Activated naive CD4-positive, alpha-beta T cell treated with anti-CD3 and anti-CD28 coated beads, Interleukin-2, amount 10 ng/mL, durations not matched to agents 7 days and 5 days (primary cell): Measurements from ENCODE around the gene NUDCD3.
A peak's percentile ranks its signal among the peaks of the same experiment; 100 is the strongest.

Experiments
- CTCF ChIA-PET: fragments of 350-600 bp; sonication (Branson Sonifier 250); formaldehyde crosslinking; loops from one replicate; lab custom pipeline; 2021; ENCODE audit warnings: antibody characterized with exemption; lab: Charles Lee
- DNase-seq: peaks from one replicate; pipeline ENCODE4 v3.0.0-alpha.2; 2020
- H3K27ac Mint-ChIP-seq: one replicate; pipeline ENCODE4 v1.8.0; 2021; ENCODE audit warnings: mild to moderate bottlenecking, moderate library complexity, mixed read lengths
- H3K27me3 Mint-ChIP-seq: one replicate; pipeline ENCODE4 v1.8.0; 2021; ENCODE audit warnings: mild to moderate bottlenecking, mixed read lengths
- H3K36me3 Mint-ChIP-seq: one replicate; pipeline ENCODE4 v1.8.0; 2021; ENCODE audit warnings: mixed read lengths
- H3K4me1 Mint-ChIP-seq: one replicate; pipeline ENCODE4 v1.8.0; 2021; ENCODE audit warnings: mixed read lengths
- H3K4me3 Mint-ChIP-seq: one replicate; pipeline ENCODE4 v1.8.0; 2021; ENCODE audit warnings: mild to moderate bottlenecking, moderate library complexity, mixed read lengths
- H3K9me3 Mint-ChIP-seq: one replicate; pipeline ENCODE4 v1.8.0; 2021; ENCODE audit warnings: mixed read lengths

Gene NUDCD3

GRCh38 chr7:44466300-44467216 lies 23.9 kb downstream of the NUDCD3 start:
- CTCF ChIA-PET: interaction anchor here (0.7 to 2.5 kb wide), 5 partner anchors 9 to 225 kb away, joined by 3 to 9 read pairs (median 6); no protein-coding TSS in a partner anchor
- Mint-ChIP-seq H3K4me3 (no peak overlapping the region), H3K27ac (no peak overlapping the region), H3K27me3 (no peaks in the 10 kb centered on the region), H3K4me1 (peaks cover 49% of the 10 kb centered on the region), H3K36me3 (peaks cover 62% of the 10 kb centered on the region), H3K9me3 (no peaks in the 10 kb centered on the region)
- no peak for DNase-seq

GRCh38 chr7:44465490-44465889 lies 25.0 kb downstream of the NUDCD3 start:
- Mint-ChIP-seq H3K36me3 (peaks cover 60% of the 10 kb centered on the region), H3K4me3 (no peak overlapping the region), H3K27ac (no peak overlapping the region), H3K27me3 (no peaks in the 10 kb centered on the region), H3K4me1 (peaks cover 59% of the 10 kb centered on the region), H3K9me3 (no peaks in the 10 kb centered on the region)
- DNase-seq: no peak
- CTCF ChIA-PET: interaction anchor here (0.7 to 2.5 kb wide), 3 partner anchors 10 to 59 kb away, joined by 3 to 9 read pairs (median 7); no protein-coding TSS in a partner anchor

GRCh38 chr7:44463169-44463808 lies 27.2 kb downstream of the NUDCD3 start:
- H3K27ac Mint-ChIP-seq: no peak overlapping the region
- CTCF ChIA-PET: interaction anchor here (0.8 to 1.2 kb wide), 4 partner anchors 10 to 114 kb away, joined by 3 to 4 read pairs (median 3); no protein-coding TSS in a partner anchor
- H3K27me3 Mint-ChIP-seq: no peaks in the 10 kb centered on the region
- no peak overlapping the region for H3K4me3 Mint-ChIP-seq
- peaks cover 55% of the 10 kb centered on the region for H3K36me3 Mint-ChIP-seq
- no peaks in the 10 kb centered on the region for H3K9me3 Mint-ChIP-seq
- DNase-seq: no peak
- peaks cover 72% of the 10 kb centered on the region for H3K4me1 Mint-ChIP-seq

- H3K9me3 Mint-ChIP-seq: no peaks in the 10 kb centered on the region
- peak; percentile 69 for DNase-seq
- H3K36me3 Mint-ChIP-seq: peaks cover 49% of the 10 kb centered on the region
- H3K4me1 Mint-ChIP-seq: peaks cover 73% of the 10 kb centered on the region
- H3K27me3 Mint-ChIP-seq: no peaks in the 10 kb centered on the region
- CTCF ChIA-PET: interaction anchor here (1.0 to 2.6 kb wide), 3 partner anchors 29 to 221 kb away, joined by 3 to 9 read pairs (median 3); partner anchors contain the start of gene NUDCD3
- H3K4me3 Mint-ChIP-seq: peak overlapping the region; percentile 63
- peak overlapping the region; percentile 90 for H3K27ac Mint-ChIP-seq
These were observed 29.1 kb downstream of the NUDCD3 start for GRCh38 chr7:44461387-44461786.

- H3K9me3 Mint-ChIP-seq: no peaks in the 10 kb centered on the region
- H3K4me3 Mint-ChIP-seq: peak overlapping the region; percentile 34
- DNase-seq: peak; percentile 77
- H3K36me3 Mint-ChIP-seq: peaks cover 46% of the 10 kb centered on the region
- H3K27ac Mint-ChIP-seq: peak overlapping the region; percentile 90
- H3K27me3 Mint-ChIP-seq: no peaks in the 10 kb centered on the region
- CTCF ChIA-PET: interaction anchor here (2.6 kb wide), 1 partner anchor 220 kb away, joined by 9 read pairs; no protein-coding TSS in a partner anchor
- peaks cover 74% of the 10 kb centered on the region for H3K4me1 Mint-ChIP-seq
These were observed 30.1 kb downstream of the NUDCD3 start for GRCh38 chr7:44460325-44460724.

GRCh38 chr7:44455155-44455554 lies 35.3 kb downstream of the NUDCD3 start:
- H3K36me3 Mint-ChIP-seq: peaks cover 46% of the 10 kb centered on the region
- H3K4me3 Mint-ChIP-seq: no peak overlapping the region
- no peaks in the 10 kb centered on the region for H3K27me3 Mint-ChIP-seq
- no peak for DNase-seq
- no peaks in the 10 kb centered on the region for H3K9me3 Mint-ChIP-seq
- CTCF ChIA-PET: interaction anchor here (0.6 kb wide), 1 partner anchor 33 kb away, joined by 4 read pairs; no protein-coding TSS in a partner anchor
- H3K4me1 Mint-ChIP-seq: peaks cover 54% of the 10 kb centered on the region
- peak overlapping the region; percentile 0 for H3K27ac Mint-ChIP-seq

GRCh38 chr7:44454348-44454747 lies 36.1 kb downstream of the NUDCD3 start:
- H3K4me1 Mint-ChIP-seq: peaks cover 48% of the 10 kb centered on the region
- CTCF ChIA-PET: no interaction called here
- peaks cover 41% of the 10 kb centered on the region for H3K36me3 Mint-ChIP-seq
- peak; percentile 37 for DNase-seq
- no peaks in the 10 kb centered on the region for H3K27me3 Mint-ChIP-seq
- H3K27ac Mint-ChIP-seq: no peak overlapping the region
- no peaks in the 10 kb centered on the region for H3K9me3 Mint-ChIP-seq
- H3K4me3 Mint-ChIP-seq: no peak overlapping the region

- H3K9me3 Mint-ChIP-seq: peaks cover 1% of the 10 kb centered on the region
- H3K27me3 Mint-ChIP-seq: no peaks in the 10 kb centered on the region
- no peak for DNase-seq
- H3K4me1 Mint-ChIP-seq: peaks cover 35% of the 10 kb centered on the region
- CTCF ChIA-PET: no interaction called here
- peaks cover 51% of the 10 kb centered on the region for H3K36me3 Mint-ChIP-seq
- H3K27ac Mint-ChIP-seq: no peak overlapping the region
- H3K4me3 Mint-ChIP-seq: no peak overlapping the region
These were observed 39.3 kb downstream of the NUDCD3 start for GRCh38 chr7:44451123-44451522.

GRCh38 chr7:44449584-44449928 lies 40.9 kb downstream of the NUDCD3 start:
- Mint-ChIP-seq H3K4me3 (no peak overlapping the region), H3K9me3 (peaks cover 16% of the 10 kb centered on the region), H3K4me1 (peaks cover 21% of the 10 kb centered on the region), H3K36me3 (peaks cover 59% of the 10 kb centered on the region), H3K27ac (no peak overlapping the region), H3K27me3 (no peaks in the 10 kb centered on the region)
- no peak for DNase-seq
- CTCF ChIA-PET: no interaction called here

GRCh38 chr7:44448922-44449583 lies 41.4 kb downstream of the NUDCD3 start:
- Mint-ChIP-seq H3K36me3 (peaks cover 59% of the 10 kb centered on the region), H3K27ac (peak overlapping the region; percentile 3)

GRCh38 chr7:44447874-44448425 lies 42.5 kb downstream of the NUDCD3 start:
- no peak for DNase-seq
- Mint-ChIP-seq H3K4me1 (peaks cover 13% of the 10 kb centered on the region), H3K9me3 (peaks cover 18% of the 10 kb centered on the region), H3K36me3 (peaks cover 60% of the 10 kb centered on the region), H3K4me3 (no peak overlapping the region), H3K27ac (no peak overlapping the region), H3K27me3 (no peaks in the 10 kb centered on the region)
- CTCF ChIA-PET: interaction anchor here (1.1 kb wide), 1 partner anchor 207 kb away, joined by 3 read pairs; no protein-coding TSS in a partner anchor

More at GRCh38 chr7:44448922-44449583, 41.4 kb downstream of the NUDCD3 start:
- Mint-ChIP-seq H3K9me3 (peaks cover 18% of the 10 kb centered on the region), H3K4me3 (no peak overlapping the region), H3K27me3 (no peaks in the 10 kb centered on the region), H3K4me1 (peaks cover 17% of the 10 kb centered on the region)
- CTCF ChIA-PET: interaction anchor here (1.1 kb wide), 1 partner anchor 208 kb away, joined by 3 read pairs; no protein-coding TSS in a partner anchor
- DNase-seq: no peak

GRCh38 chr7:44445986-44446671 lies 44.3 kb downstream of the NUDCD3 start:
- H3K9me3 Mint-ChIP-seq: peaks cover 18% of the 10 kb centered on the region
- H3K27ac Mint-ChIP-seq: no peak overlapping the region
- H3K4me3 Mint-ChIP-seq: no peak overlapping the region
- no peaks in the 10 kb centered on the region for H3K27me3 Mint-ChIP-seq
- no peak for DNase-seq
- peaks cover 57% of the 10 kb centered on the region for H3K36me3 Mint-ChIP-seq
- CTCF ChIA-PET: interaction anchor here (0.5 kb wide), 1 partner anchor 42 kb away, joined by 3 read pairs; no protein-coding TSS in a partner anchor
- peaks cover 9% of the 10 kb centered on the region for H3K4me1 Mint-ChIP-seq

- Mint-ChIP-seq H3K27ac (no peak overlapping the region), H3K4me3 (no peak overlapping the region), H3K27me3 (no peaks in the 10 kb centered on the region), H3K36me3 (peaks cover 43% of the 10 kb centered on the region), H3K4me1 (peaks cover 17% of the 10 kb centered on the region), H3K9me3 (peaks cover 16% of the 10 kb centered on the region)
- CTCF ChIA-PET: no interaction called here
- no peak for DNase-seq
These were observed 49.4 kb downstream of the NUDCD3 start for GRCh38 chr7:44441079-44441478.
